OCI-LY7 (cell line): Measurements from ENCODE around the gene NPR3.

ENCODE experiments used
- EZH2phosphoT487 ChIP-seq: fragments of 200-600 bp; sonication (generic); IDR thresholded peaks from 2 replicates; pipeline ENCODE4 v1.6.1; 2018; ENCODE audit warnings: low read depth, borderline replicate concordance, mild to moderate bottlenecking, mixed run types, antibody characterized with exemption, low read length, moderate library complexity, mixed read lengths
- TF ChIP-seq, protein P1 (sequence below): fragments of 200-600 bp; sonication (generic); conservative IDR thresholded peaks from 2 replicates; pipeline ENCODE4 v1.5.1; 2014; ENCODE audit warnings: mild to moderate bottlenecking, antibody characterized with exemption, low read length, moderate library complexity, mixed read lengths

DNA sequence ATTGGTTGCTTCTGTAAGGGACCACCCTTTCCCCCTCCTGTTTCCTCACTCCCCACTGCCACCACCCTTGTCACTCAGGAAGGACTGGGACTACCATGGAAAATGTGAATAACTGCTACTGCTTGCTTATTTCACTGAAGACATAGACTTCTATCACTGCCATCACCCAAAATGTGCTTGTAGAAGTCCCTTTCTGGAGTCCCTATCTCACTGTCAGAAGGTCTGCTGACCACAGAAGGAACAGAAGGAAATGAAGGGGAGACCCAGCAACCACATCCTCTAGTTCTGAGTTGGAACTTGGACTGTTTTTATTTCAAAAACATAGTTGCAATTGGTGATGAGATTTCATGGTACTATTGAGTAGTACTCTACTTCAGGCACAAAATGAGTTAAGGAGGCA, 122.5 kb downstream of the NPR3 start:
- no peak for TF ChIP-seq EZH2phosphoT487
- TF ChIP-seq, protein P1, sequence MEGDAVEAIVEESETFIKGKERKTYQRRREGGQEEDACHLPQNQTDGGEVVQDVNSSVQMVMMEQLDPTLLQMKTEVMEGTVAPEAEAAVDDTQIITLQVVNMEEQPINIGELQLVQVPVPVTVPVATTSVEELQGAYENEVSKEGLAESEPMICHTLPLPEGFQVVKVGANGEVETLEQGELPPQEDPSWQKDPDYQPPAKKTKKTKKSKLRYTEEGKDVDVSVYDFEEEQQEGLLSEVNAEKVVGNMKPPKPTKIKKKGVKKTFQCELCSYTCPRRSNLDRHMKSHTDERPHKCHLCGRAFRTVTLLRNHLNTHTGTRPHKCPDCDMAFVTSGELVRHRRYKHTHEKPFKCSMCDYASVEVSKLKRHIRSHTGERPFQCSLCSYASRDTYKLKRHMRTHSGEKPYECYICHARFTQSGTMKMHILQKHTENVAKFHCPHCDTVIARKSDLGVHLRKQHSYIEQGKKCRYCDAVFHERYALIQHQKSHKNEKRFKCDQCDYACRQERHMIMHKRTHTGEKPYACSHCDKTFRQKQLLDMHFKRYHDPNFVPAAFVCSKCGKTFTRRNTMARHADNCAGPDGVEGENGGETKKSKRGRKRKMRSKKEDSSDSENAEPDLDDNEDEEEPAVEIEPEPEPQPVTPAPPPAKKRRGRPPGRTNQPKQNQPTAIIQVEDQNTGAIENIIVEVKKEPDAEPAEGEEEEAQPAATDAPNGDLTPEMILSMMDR, result no peak
